HG03521 (cell line): Measurements from ENCODE around the gene CCDC18.
A peak's percentile ranks its signal among the peaks of the same experiment; 100 is the strongest.
"Not testable (repeated sequence)": the region's sequence is repeated elsewhere in the genome, so short reads cannot be mapped to it uniquely, and the experiment has no call there.

Experiments
- ATAC-seq: cut with Tn5 transposase; IDR thresholded peaks from one replicate; pipeline ENCODE4 v1.9.1; 2021; ENCODE audit warnings: mild to moderate bottlenecking, moderate library complexity; ENCODE audit not compliant: unreplicated experiment

Gene CCDC18

GRCh38 chr1:93170141-93170678 lies 10.3 kb upstream of the CCDC18 start:
- not testable (repeated sequence) for ATAC-seq

- ATAC-seq, result no peak
These were observed 8.9 kb upstream of the CCDC18 start for GRCh38 chr1:93171549-93172034.

- no peak for ATAC-seq
These were observed 7.7 kb upstream of the CCDC18 start for GRCh38 chr1:93172778-93173177.

- not testable (repeated sequence) for ATAC-seq
These were observed 5.9 kb upstream of the CCDC18 start for GRCh38 chr1:93174638-93175037.

- no peak for ATAC-seq
These were observed 2.5 kb upstream of the CCDC18 start for GRCh38 chr1:93177991-93178390.

- no peak for ATAC-seq
These were observed 2.1 kb upstream of the CCDC18 start for GRCh38 chr1:93178418-93178817.

- ATAC-seq, result peak; percentile 80
These were observed 420 bp upstream of the CCDC18 start, which contains the start of gene TMED5 for GRCh38 chr1:93179886-93180722. Gene TMED5 (minus strand): TSS chr1:93180413. CDS start chr1:93180242, 171 bp downstream.

GRCh38 chr1:93186667-93187066 lies 6.1 kb downstream of the CCDC18 start:
- no peak for ATAC-seq

- no peak for ATAC-seq
These were observed 9.9 kb downstream of the CCDC18 start for GRCh38 chr1:93190432-93190831.

GRCh38 chr1:93194231-93194990 lies 13.9 kb downstream of the CCDC18 start:
- no peak for ATAC-seq

- ATAC-seq, result no peak
These were observed 16.1 kb downstream of the CCDC18 start for GRCh38 chr1:93196591-93196990.

- ATAC-seq, result no peak
These were observed 18.6 kb downstream of the CCDC18 start for GRCh38 chr1:93199150-93199549.

GRCh38 chr1:93200086-93200620 lies 19.6 kb downstream of the CCDC18 start:
- ATAC-seq, result no peak

- no peak for ATAC-seq
These were observed 20.2 kb downstream of the CCDC18 start for GRCh38 chr1:93200714-93201113.

- ATAC-seq, result no peak
These were observed 25.5 kb downstream of the CCDC18 start for GRCh38 chr1:93205892-93206566.

- ATAC-seq, result no peak
These were observed 26.0 kb downstream of the CCDC18 start for GRCh38 chr1:93206567-93206954.

GRCh38 chr1:93207211-93207610 lies 26.7 kb downstream of the CCDC18 start:
- no peak for ATAC-seq

GRCh38 chr1:93215322-93215721 lies 34.8 kb downstream of the CCDC18 start:
- ATAC-seq, result no peak

GRCh38 chr1:93219443-93219842 lies 38.9 kb downstream of the CCDC18 start:
- no peak for ATAC-seq

GRCh38 chr1:93220716-93221115 lies 40.2 kb downstream of the CCDC18 start:
- ATAC-seq, result not testable (repeated sequence)

GRCh38 chr1:93221913-93222312 lies 41.4 kb downstream of the CCDC18 start:
- no peak for ATAC-seq
